OCI-LY3 (cell line): Measurements from ENCODE around the gene C17orf67.

Source experiments
- CTCF ChIP-seq: fragments of 200-600, 300-600 bp; sonication (generic); IDR thresholded peaks from 2 replicates; pipeline ENCODE4 v1.5.1; 2014; ENCODE audit warnings: antibody characterized with exemption, low read length, low read depth
- EZH2phosphoT487 ChIP-seq: fragments of 200-600 bp; shearing (Covaris generic); IDR thresholded peaks from 2 replicates; pipeline ENCODE4 v1.6.1; 2018; ENCODE audit warnings: antibody characterized with exemption, mixed run types, low read depth

- TF ChIP-seq CTCF (no peak), EZH2phosphoT487 (no peak)
Observed at GRCh38 chr17:56778898-56779297, 54.8 kb downstream of the C17orf67 start.
